HCT116 (cell line): ENCODE results near the gene ZNF316. TPM values are rescaled to one million over a fixed set of nuclear protein-coding genes. Genes with fewer than 3 reads are reported as not detected.
"Not testable (repeated sequence)": the region's sequence is repeated elsewhere in the genome, so short reads cannot be mapped to it uniquely, and the experiment has no call there.

Experiments
- ATAC-seq: fragments of 200-7000 bp; cut with Tn5 transposase; 2 replicates; pipeline ENCODE4 v1.9.1; 2020; ENCODE audit warnings: mild to moderate bottlenecking, moderate library complexity
- BruUV-seq: library from RNA; stranded (reverse); fragments of 400-500 nt; replicated peaks from 2 replicates; lab custom pipeline; 2021; lab: Mats Ljungman, UMichigan
- CTCF ChIA-PET: fragments of 300-600 bp; sonication (Branson Sonifier 250); formaldehyde crosslinking; loops from one replicate; lab custom pipeline; 2021; ENCODE audit warnings: antibody characterized with exemption; lab: Charles Lee
- POLR2A ChIA-PET: fragments of 300-600, 350-600 bp; sonication (Branson Sonifier 250); formaldehyde crosslinking; loops from one replicate; lab custom pipeline; 2021; ENCODE audit warnings: antibody characterized with exemption; lab: Charles Lee
- RAD21 ChIA-PET, 2 experiments: fragments of 300-600 bp; sonication (Branson Sonifier 250); formaldehyde crosslinking; loops; one replicate each; lab custom pipeline; 2023; ENCODE audit warnings: low total read pairs in 2 of 2; ENCODE audit not compliant: uncharacterized antibody in 2 of 2, unreplicated experiment in 2 of 2, low non-redundant PET in 1 of 2; lab: Charles Lee
- DNase-seq: peaks from one replicate; pipeline ENCODE4 v3.0.0-alpha.2; 2010; ENCODE audit warnings: low read depth, low spot score
- H2AFZ ChIP-seq: fragments of 200-600 bp; shearing (Covaris generic), sonication (generic); 2 replicates; pipeline ENCODE4 v1.6.1; 2017; ENCODE audit warnings: low read depth, mixed run types, mixed read lengths, antibody characterized with exemption, low read length; ENCODE audit not compliant: poor library complexity, severe bottlenecking
- H3K27ac ChIP-seq: 2 replicates; pipeline ENCODE4 v1.5.1; 2012; ENCODE audit warnings: low read depth, low read length
- H3K27me3 ChIP-seq: fragments of 200-600 bp; sonication (generic); 2 replicates; pipeline ENCODE4 v1.6.1; 2016; ENCODE audit warnings: mixed run types, low read length, mixed read lengths; ENCODE audit not compliant: insufficient read depth
- H3K36me3 ChIP-seq, 2 experiments: fragments of 200-500 bp in 1 of 2; fragments of 200-600 bp in 1 of 2; sonication (Bioruptor generic) in 1 of 2; sonication (generic) in 1 of 2; 2 replicates each; pipeline versions ENCODE4 v1.5.1 to v1.6.1; 2014 to 2016; ENCODE audit warnings: low read length in 2 of 2, inconsistent platforms in 1 of 2, mixed read lengths in 1 of 2, mixed run types in 1 of 2; ENCODE audit not compliant: insufficient read depth in 2 of 2, control insufficient read depth in 1 of 2
- H3K4me1 ChIP-seq, 2 experiments: fragments of 200-600 bp in 1 of 2; sonication (generic) in 1 of 2; 2 replicates each; pipeline versions ENCODE4 v1.5.1 to v1.6.1; 2012 to 2017; ENCODE audit warnings: low read length in 2 of 2, inconsistent platforms in 1 of 2, mild to moderate bottlenecking in 1 of 2, mixed read lengths in 1 of 2, mixed run types in 1 of 2, moderate library complexity in 1 of 2; ENCODE audit not compliant: insufficient read depth in 2 of 2, control insufficient read depth in 1 of 2
- H3K4me2 ChIP-seq: fragments of 200-600 bp; sonication (generic); 2 replicates; pipeline ENCODE4 v1.6.1; 2017; ENCODE audit warnings: mixed run types, low read length, mixed read lengths
- H3K4me3 ChIP-seq, 2 experiments: fragments of 200-600 bp in 1 of 2; sonication (generic) in 1 of 2; replicated peaks in 1 of 2; 2 replicates each; pipeline ENCODE4 v1.5.1; 2011 to 2016; ENCODE audit warnings: low read length in 2 of 2, control low read depth in 1 of 2, low read depth in 1 of 2, mild to moderate bottlenecking in 1 of 2, mixed read lengths in 1 of 2, mixed run types in 1 of 2
- H3K79me2 ChIP-seq: fragments of 200-600 bp; sonication (generic); 2 replicates; pipeline ENCODE4 v1.6.1; 2017; ENCODE audit warnings: mild to moderate bottlenecking, mixed run types, low read length, moderate library complexity, mixed read lengths; ENCODE audit not compliant: insufficient read depth
- H3K9ac ChIP-seq: fragments of 200-600 bp; sonication (generic); 2 replicates; pipeline ENCODE4 v1.6.1; 2016; ENCODE audit warnings: low read length, mixed read lengths
- H3K9me2 ChIP-seq: fragments of 200-600 bp; sonication (generic), shearing (Covaris generic); 2 replicates; pipeline ENCODE4 v1.6.1; 2017; ENCODE audit warnings: mixed run types, mild to moderate bottlenecking, moderate library complexity; ENCODE audit not compliant: insufficient read depth
- H3K9me3 ChIP-seq, 2 experiments: fragments of 200-500 bp in 1 of 2; fragments of 200-600 bp in 1 of 2; sonication (Bioruptor generic) in 1 of 2; sonication (generic) in 1 of 2; 2 replicates each; pipeline ENCODE4 v1.6.1; 2014 to 2017; ENCODE audit warnings: low read length in 2 of 2, mixed read lengths in 2 of 2, inconsistent platforms in 1 of 2, low read depth in 1 of 2, mild to moderate bottlenecking in 1 of 2, mixed run types in 1 of 2, moderate library complexity in 1 of 2; ENCODE audit not compliant: control insufficient read depth in 1 of 2, insufficient read depth in 1 of 2
- H4K20me1 ChIP-seq: fragments of 200-600 bp; sonication (generic), shearing (Covaris generic); 2 replicates; pipeline ENCODE4 v1.6.1; 2017; ENCODE audit warnings: mixed run types, mild to moderate bottlenecking, moderate library complexity; ENCODE audit not compliant: insufficient read depth
- CEBPB ChIP-seq: IDR thresholded peaks from 2 replicates; pipeline ENCODE4 v1.6.1; 2012; ENCODE audit warnings: low read depth
- EZH2 ChIP-seq: fragments of 200-600 bp; sonication (generic); IDR thresholded peaks from 2 replicates; pipeline ENCODE4 v1.6.1; 2017; ENCODE audit warnings: antibody characterized with exemption, mixed run types
- MAX ChIP-seq: IDR thresholded peaks from 2 replicates; pipeline ENCODE4 v1.6.1; 2012
- ZBTB33 ChIP-seq: IDR thresholded peaks from 2 replicates; pipeline ENCODE4 v1.6.1; 2011; ENCODE audit warnings: mild to moderate bottlenecking, low read length, moderate library complexity; ENCODE audit not compliant: insufficient replicate concordance; ENCODE audit errors: extremely low read depth
- ZNF274 ChIP-seq: fragments of 200-500 bp; sonication (Bioruptor generic); IDR thresholded peaks from 2 replicates; pipeline ENCODE4 v1.6.1; 2014; ENCODE audit warnings: mild to moderate bottlenecking, low read depth, low read length, inconsistent platforms
- intact Hi-C: fragments of 100-400 bp; cut with micrococcal nuclease; formaldehyde crosslinking; loops from 2 replicates; pipeline ENCODE4 v1.10.0; 2022
- total RNA-seq: library from RNA; stranded (reverse); gene quantifications from one replicate; pipeline ENCODE4 v1.2.1, GENCODE V29; 2021; ENCODE audit not compliant: unreplicated experiment

The ZNF316 gene
- total RNA-seq, 1 experiment from 2014 or later: 25.0 TPM

- Histone ChIP-seq H3K9me2 (no peaks in the 10 kb centered on the region), H3K27ac (no peak overlapping the region), H3K4me3 (no peak overlapping the region), H4K20me1 (no peaks in the 10 kb centered on the region), H3K36me3 (peaks cover 3 to 6% of the 10 kb centered on the region in 2 experiments; a peak in 2 of 4 replicates), H3K9ac (no peak overlapping the region), H3K27me3 (no peaks in the 10 kb centered on the region), H2AFZ (no peak overlapping the region), H3K79me2 (no peaks in the 10 kb centered on the region), H3K4me2 (no peak overlapping the region), H3K9me3 (no peaks in the 10 kb centered on the region), H3K4me1 (no peaks in the 10 kb centered on the region)
- ATAC-seq (no peak), DNase-seq (no peak)
- intact Hi-C loops: no loop called here
- RAD21 ChIA-PET: no interaction called here
- POLR2A ChIA-PET: no interaction called here
- TF ChIP-seq CEBPB: no peak
- no peak for TF ChIP-seq MAX
- no peak for TF ChIP-seq ZNF274
- TF ChIP-seq ZBTB33: no peak
- TF ChIP-seq EZH2: no peak
- no TSS peak for BruUV-seq
- CTCF ChIA-PET: no interaction called here
Measured at GRCh38 chr7:6658618-6659345, 21.7 kb downstream of the ZNF316 start.

- ATAC-seq, H3K4me3 ChIP-seq, BruUV-seq, H3K27me3 ChIP-seq, H2AFZ ChIP-seq, H3K9ac ChIP-seq, CTCF ChIA-PET, RAD21 ChIA-PET, H3K4me2 ChIP-seq, H3K36me3 ChIP-seq, H3K9me2 ChIP-seq, intact Hi-C loops, H3K4me1 ChIP-seq, POLR2A ChIA-PET, H4K20me1 ChIP-seq, H3K79me2 ChIP-seq, DNase-seq, H3K27ac ChIP-seq: not testable (repeated sequence)
- peaks cover 25 to 26% of the 10 kb centered on the region in 2 experiments; a peak in 3 of 4 replicates for H3K9me3 ChIP-seq
Measured at GRCh38 chr7:6670851-6671250, 33.7 kb downstream of the ZNF316 start.
